Astrocyte of the spinal cord (primary cell): ENCODE results near the gene OR5D18.

ENCODE experiments used
- DNase-seq: peaks from one replicate; pipeline ENCODE4 v3.0.0; 2011; ENCODE audit warnings: low read depth, low spot score
- H3K4me3 ChIP-seq: 2 replicates; pipeline ENCODE4 v1.5.1; 2011; ENCODE audit warnings: low read depth, mild to moderate bottlenecking, low read length, moderate library complexity
- in situ Hi-C: cut with HindIII; loops from 2 replicates; pipeline ENCODE4 v1.10.0; 2017; ENCODE audit warnings: low sequenced_read_pairs
- TF ChIP-seq, protein P1 (sequence below): IDR thresholded peaks from 2 replicates; pipeline ENCODE4 v1.5.1; 2012; ENCODE audit warnings: low read depth, mild to moderate bottlenecking, low read length, inconsistent platforms

Gene OR5D18

DNA sequence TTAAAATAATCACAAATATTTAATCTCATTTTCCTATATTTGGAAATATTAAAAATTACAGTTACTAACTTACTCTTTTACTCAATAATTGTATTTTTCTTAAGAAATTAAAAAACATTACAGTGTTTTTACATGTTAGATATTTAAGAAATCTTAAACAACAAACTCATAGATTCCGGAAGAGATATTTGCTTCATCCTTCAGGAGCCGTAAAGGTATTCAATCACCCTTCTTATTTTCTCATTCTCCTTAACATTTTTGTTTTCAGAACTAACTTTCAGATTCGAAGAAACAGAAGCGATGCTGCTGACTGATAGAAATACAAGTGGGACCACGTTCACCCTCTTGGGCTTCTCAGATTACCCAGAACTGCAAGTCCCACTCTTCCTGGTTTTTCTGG, at the start of gene OR5D18:
OR5D18 (plus strand) TSS at position 301 of the 400 bp plus-strand sequence; CDS start at position 301, 0 bp downstream.
- in situ Hi-C loops: no loop called here
- TF ChIP-seq, protein P1, sequence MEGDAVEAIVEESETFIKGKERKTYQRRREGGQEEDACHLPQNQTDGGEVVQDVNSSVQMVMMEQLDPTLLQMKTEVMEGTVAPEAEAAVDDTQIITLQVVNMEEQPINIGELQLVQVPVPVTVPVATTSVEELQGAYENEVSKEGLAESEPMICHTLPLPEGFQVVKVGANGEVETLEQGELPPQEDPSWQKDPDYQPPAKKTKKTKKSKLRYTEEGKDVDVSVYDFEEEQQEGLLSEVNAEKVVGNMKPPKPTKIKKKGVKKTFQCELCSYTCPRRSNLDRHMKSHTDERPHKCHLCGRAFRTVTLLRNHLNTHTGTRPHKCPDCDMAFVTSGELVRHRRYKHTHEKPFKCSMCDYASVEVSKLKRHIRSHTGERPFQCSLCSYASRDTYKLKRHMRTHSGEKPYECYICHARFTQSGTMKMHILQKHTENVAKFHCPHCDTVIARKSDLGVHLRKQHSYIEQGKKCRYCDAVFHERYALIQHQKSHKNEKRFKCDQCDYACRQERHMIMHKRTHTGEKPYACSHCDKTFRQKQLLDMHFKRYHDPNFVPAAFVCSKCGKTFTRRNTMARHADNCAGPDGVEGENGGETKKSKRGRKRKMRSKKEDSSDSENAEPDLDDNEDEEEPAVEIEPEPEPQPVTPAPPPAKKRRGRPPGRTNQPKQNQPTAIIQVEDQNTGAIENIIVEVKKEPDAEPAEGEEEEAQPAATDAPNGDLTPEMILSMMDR: no peak
- DNase-seq: no peak
- H3K4me3 ChIP-seq: no peak within 1 kb of the TSS

DNA sequence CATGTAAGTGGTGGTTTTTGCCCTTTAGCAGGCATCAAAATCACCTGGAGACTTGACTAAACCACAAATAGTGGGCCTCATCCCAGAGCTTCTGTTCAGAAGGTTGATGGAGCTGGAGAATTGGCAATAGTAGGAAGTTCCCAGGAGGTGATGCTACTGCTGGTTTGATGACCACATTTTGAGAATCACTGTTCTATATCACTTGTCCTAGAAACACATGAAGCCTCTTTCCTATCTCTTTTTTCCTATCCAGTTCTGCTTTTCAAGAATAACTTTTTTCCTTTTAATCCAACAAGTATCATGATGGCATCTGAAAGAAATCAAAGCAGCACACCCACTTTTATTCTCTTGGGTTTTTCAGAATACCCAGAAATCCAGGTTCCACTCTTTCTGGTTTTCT, 46.3 kb upstream of the OR5D18 start, which contains the start of gene OR5D13:
OR5D13 (plus strand) TSS at position 301 of the 400 bp plus-strand sequence; CDS start at position 301, 0 bp downstream.
- in situ Hi-C loops: no loop called here
- TF ChIP-seq, protein P1: no peak
- no peak within 1 kb of the TSS for H3K4me3 ChIP-seq
- DNase-seq: no peak

DNA sequence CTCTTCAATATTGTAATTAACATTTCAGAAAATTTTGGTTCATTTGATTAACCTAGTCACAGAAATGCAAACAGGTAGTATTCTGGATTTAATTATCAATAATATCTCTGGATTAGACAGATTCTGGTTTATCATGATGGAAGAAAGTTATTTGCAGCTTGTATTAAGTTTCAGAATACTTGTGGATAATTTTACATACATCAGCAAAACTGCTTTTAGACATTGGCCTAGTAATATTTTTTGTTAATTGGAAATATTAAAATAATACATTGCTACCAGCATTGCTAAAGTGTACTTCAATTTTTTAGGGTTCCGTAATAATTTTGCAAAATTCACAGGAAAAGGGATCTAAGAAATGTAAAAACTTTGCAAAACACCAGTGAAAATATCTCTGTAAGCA, 27.8 kb upstream of the OR5D18 start:
- no peak for DNase-seq
- in situ Hi-C loops: no loop called here
- no peak overlapping the region for H3K4me3 ChIP-seq
- TF ChIP-seq, protein P1: no peak

DNA sequence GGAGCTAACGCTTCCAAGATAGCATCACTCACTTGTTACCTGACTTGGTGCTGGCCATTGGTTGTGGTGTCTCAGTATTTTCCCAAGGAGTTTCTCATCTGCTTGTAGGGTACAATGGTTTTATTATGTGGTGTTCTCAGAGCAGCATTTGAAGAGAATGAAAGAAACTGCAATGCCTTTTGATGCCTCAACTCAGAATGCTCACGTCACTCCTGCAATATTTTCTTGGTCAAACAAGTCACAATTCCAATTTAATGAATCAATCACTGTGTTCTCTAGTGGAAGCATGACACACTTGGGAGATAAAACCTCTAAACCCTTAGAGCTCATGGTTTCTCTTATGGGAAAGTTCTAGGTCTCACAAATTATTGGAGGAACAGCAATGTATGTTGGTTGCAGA, 26.1 kb upstream of the OR5D18 start:
- no peak for DNase-seq
- TF ChIP-seq, protein P1: no peak
- no peak overlapping the region for H3K4me3 ChIP-seq
- in situ Hi-C loops: no loop called here

DNA sequence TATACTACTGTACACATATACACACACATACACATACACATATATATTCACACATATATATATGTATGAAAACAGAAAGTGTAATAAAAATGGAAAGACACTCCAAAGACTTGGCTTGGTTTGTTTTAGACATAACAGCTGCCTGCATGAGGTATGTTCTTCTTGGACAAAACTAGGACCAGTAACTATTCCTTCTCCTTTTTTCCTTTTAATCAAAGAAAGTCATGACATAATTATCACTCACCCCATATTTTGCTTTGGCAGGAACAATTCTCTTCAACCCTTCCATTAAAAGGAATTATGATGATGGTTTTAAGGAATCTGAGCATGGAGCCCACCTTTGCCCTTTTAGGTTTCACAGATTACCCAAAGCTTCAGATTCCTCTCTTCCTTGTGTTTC, 24.2 kb upstream of the OR5D18 start, which contains the start of gene OR5D14:
OR5D14 (plus strand) TSS at position 301 of the 400 bp plus-strand sequence; CDS start at position 301, 0 bp downstream.
- no peak within 1 kb of the TSS for H3K4me3 ChIP-seq
- in situ Hi-C loops: no loop called here
- DNase-seq: no peak
- TF ChIP-seq, protein P1: no peak

DNA sequence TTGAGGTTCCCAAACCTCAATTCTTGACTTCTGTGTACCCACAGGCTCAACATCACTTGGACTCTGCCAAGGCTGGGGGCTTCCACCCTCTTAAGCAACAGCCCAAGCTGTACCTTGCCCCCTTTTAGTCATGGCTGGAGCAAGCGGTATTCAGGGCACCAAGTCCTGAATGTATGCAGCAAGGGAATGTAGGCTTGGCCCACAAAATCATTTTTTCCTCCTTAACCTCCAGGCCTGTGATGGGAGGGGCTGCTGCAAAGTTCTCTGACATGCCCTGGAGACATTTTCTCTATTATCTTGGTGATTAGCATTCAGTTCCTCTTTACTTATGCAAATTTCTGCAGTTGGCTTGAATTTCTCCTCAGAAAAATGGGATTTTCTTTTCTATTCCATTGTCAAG, 13.2 kb upstream of the OR5D18 start:
- in situ Hi-C loops: no loop called here
- TF ChIP-seq, protein P1: no peak
- no peak for DNase-seq
- no peak overlapping the region for H3K4me3 ChIP-seq
